Activated T-cell treated with anti-CD3 and anti-CD28 coated beads for 4 hours (primary cell): ENCODE measurements around the gene GALNT13.

Experiments
- DNase-seq: peaks from one replicate; pipeline ENCODE4 v3.0.0-alpha.2; 2020

The GALNT13 gene

GRCh38 chr2:154132827-154133226 lies 261.1 kb downstream of the GALNT13 start:
- no peak for DNase-seq

DNA sequence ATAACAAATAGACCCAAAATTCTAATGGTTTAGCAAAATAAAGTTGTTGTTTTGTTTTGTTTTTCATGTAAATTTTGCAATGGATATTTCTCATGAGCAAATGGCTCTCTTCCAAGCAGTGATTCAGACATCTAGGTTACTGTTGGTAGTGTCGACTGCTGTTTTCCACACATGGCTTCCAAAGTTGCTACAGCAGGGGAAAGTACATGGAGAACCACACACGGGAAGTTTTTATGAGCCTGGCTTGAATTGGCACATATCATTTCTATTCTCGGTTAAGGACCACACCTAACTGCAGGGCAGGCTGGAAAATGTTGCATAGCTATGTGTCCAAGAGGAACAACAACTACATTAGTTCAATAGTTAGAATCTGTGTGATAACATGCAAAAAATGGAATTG lies 262.1 kb downstream of the GALNT13 start:
- DNase-seq, result no peak

- no peak for DNase-seq
Measured at GRCh38 chr2:154140249-154141025, 268.7 kb downstream of the GALNT13 start.

DNA sequence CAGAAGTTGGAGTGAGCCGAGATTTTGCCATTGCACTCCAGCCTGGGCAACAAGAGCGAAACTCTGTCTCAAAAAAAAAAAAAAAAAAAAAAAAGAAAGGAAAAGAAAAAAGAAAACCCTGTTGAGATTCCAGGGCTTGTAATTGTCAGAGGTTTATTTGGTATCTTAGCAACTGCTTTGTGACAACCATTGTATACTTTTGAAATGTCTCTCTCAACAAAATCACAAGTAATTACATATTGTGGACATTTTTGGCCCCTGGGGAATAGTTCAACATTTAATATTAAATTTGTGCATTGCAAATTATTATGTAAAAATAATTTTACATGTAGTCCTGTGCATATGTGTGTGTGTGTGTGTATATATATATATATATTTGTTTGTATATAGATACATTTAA lies 270.8 kb downstream of the GALNT13 start:
- no peak for DNase-seq

DNA sequence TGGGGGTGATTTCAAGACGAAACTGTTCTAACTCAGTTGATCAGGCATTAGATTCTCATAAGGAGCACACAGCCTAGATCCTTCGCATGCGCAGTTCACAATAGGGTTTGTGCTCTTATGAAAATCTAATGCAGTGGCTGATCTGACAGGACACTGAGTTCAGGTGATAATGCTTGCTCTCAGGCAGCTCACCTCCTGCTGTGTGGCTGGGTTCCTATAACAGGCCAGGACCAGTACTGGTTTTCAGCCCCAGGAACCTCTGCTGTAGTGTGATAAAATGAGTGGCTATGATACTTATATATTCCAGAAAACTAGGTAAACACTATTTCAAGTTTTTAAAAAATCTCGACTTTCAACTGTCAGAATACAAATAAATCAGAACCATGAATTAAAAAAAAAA lies 271.4 kb downstream of the GALNT13 start:
- DNase-seq, result no peak

GRCh38 chr2:154158101-154158500 lies 286.4 kb downstream of the GALNT13 start:
- no peak for DNase-seq

DNA sequence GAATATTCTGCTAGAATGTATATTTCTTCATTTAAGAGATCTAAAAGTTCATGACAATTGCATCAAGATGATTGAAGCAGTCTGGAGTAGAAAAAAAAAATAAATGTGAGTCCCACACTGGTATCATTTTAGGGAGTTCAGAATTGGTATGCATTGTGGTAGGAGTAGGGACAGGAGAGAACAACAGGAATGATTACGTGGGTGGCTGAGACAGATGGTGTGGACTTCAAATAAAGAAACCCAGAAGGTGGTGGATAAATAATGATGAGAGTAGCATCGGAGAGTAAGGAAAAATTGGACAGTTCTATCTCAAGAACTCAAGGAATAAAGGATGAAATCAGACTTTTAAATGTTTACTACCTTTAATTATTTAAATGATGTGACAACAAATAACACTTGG lies 289.6 kb downstream of the GALNT13 start:
- DNase-seq, result no peak

DNA sequence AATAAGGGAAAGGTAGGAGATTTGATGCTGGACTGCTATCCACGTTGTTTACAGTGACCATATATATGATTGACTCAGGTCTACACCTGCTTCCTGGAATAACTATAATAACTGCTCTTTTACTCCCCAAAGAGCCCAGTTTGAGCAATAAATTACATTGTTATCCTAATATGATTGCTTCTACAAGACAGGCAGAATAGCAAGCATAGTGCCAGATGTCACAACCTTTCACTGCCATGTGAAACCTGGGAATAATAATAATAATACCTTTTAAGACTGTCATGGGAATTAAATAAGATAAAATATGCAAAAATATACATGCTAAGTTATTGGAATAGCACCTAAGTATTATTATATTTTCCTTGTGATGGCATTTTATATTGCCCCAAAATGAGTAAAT lies 298.7 kb downstream of the GALNT13 start:
- no peak for DNase-seq

DNA sequence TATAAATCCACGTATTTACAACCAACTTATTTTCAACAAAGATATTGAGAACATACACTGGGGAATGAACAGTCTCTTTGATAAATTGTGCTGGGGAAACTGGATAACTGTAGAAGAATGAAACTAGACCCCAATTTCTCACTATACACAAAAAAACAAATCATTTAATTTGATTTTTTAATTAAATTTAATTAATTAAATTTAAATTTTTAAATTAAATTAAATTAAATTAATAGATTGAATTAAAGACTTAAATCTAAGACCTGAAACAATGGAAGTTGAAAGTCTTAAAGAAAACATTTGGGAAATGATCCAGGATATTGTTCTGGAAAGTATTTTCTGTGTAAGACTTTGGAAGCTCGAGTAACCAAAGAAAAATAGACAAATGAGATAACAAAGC lies 301.4 kb downstream of the GALNT13 start:
- DNase-seq, result no peak

- DNase-seq, result no peak
Measured at GRCh38 chr2:154173919-154174318, 302.2 kb downstream of the GALNT13 start.

DNA sequence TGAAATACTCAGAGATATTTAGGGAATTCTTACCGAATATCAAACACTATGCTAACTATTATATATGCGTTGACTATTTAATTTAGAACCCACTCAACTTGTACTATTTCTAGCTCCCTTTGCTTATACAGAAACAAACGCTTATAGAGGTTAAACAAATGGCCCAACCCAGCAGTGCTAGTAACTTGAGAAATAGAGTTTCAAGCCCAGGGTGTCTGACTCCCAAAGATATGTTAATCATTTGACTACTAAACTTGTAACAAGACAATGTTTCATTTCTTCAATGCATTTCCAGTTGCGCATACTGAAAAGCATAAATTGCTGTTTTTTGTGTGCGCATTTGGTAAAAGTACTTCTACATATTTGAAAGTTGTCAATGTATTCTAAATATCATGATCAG lies 310.3 kb downstream of the GALNT13 start:
- DNase-seq, result no peak

DNA sequence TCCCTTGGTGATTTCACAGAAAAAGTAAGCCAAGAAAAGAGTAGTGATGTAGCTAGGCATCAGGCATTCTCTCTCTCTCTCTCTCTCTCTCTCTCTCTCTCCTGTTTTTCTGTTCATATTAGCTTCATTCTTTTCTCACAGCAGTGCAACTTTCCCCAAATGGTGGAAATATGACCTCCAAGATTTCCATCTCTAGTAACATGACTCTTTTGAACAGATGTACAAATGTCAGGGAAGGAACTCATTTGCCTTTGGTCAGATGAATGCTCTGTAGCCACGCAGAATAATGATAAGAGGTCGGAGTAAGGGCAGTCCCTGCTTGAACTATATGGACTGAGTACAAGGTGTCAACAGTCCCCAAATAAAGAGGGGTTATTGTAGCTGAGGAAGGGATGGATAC lies 316.2 kb downstream of the GALNT13 start:
- no peak for DNase-seq

DNA sequence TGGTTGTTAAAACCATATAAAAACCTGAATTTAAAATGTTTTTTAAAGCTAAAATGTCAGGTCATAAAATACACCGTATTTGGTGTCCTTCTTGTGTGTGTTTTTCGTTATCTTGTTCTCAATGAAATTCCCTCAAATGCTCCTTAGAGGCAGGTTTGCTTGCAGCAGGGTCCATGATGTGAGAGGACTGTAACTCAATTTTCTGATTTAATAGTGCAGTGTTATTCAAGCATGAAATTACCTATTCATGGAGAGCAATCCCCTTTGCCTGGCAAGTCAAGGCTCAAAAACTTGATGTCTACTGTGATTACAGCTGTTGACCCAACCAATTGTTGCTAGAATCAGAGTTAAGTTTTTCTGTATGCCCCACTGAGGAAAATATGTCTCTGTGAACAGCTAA lies 318.2 kb downstream of the GALNT13 start:
- no peak for DNase-seq

DNA sequence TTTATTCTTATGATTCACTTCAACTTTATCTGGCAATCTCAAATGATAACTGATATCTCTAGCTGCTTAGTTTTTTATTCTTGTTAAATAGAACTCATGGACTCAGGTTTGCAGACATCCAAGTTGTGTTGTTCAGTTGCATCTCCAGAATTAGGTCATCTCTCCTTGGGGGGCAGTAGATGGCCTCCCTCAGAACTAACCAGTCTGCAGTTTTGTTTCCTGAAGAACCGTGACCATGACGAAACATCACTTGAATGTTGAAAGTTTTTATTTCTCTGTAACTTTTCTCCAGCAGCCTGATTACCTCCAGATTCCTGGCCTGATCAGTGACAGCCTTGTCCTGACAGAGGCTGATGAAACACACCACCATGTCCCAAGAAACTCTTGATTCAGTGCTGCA lies 321.5 kb downstream of the GALNT13 start:
- no peak for DNase-seq

DNA sequence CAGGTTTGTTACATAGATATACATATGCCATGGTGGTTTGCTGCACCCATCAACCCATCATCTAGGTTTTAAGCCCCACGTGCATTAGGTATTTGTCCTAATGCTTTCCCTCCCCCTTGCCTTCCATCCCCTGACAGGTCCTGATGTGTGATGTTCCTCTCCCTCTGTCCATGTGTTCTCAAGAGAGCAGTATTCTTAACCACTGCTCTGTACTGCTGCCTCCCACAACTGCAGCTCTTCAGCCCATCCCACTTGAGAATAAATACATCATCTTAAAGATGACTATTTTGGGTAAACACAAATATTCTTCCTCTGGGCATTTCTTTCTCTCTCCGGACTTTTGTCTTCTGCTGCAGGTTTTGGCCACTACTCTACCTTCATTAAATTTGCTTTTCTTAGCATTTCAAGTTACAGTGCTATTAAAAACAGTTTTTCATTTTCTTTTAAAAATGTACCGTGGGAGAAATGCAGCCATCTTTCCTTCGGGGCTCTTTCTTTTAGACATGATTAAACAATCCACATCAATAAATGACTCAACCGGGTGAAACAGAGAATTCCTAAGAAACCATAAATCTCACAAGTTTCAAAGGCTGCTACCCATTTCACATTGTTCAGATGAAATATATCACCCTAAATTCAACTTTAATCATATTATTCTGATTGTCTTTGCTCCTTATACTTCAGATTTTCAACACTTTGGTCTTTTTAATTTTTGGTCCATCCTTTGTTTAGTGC lies 323.4 kb downstream of the GALNT13 start:
- no peak for DNase-seq

DNA sequence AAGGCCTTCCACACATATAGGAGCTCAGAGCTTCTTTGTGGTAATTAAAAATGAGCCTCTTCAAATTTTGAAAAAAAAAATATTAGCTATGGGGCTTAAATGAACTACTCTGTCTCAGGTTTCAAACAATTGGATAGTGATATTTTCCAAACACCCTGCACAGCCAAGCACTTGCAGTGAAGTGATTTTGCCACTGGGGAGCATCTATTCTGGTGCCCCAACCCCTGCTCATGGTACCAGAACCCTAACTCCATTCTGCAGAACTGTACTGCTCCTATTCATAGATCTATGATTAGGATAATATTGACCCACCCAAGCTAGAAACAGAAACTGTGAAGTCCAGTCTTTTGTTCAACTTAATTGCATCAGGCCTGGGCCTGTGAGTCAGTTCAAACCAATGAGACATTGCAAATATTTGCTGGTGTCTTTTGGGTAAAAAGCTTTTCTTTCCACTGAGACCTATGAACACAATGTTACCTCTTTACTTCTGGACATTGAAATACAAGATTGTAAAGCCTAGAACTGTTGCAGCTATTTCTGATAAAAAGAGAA lies 324.0 kb downstream of the GALNT13 start:
- no peak for DNase-seq

DNA sequence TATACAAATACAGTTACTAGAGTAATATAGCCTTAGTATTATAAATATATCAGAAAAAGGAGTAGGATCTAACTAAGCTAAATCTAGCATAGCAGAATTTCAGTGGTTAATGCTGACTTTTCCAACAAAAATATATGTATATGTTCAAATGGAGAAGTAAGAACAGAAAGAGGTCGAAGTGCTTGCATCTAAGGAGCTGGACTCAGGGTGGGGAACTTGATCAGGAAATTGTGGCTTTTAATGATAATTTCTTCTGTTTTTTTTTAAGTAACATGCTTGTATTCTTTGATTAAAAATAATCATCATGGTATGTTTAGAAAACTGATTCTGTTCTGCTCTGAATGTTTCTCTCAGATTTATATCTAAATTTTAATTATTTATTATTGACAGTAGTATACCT lies 327.1 kb downstream of the GALNT13 start:
- DNase-seq, result no peak

DNA sequence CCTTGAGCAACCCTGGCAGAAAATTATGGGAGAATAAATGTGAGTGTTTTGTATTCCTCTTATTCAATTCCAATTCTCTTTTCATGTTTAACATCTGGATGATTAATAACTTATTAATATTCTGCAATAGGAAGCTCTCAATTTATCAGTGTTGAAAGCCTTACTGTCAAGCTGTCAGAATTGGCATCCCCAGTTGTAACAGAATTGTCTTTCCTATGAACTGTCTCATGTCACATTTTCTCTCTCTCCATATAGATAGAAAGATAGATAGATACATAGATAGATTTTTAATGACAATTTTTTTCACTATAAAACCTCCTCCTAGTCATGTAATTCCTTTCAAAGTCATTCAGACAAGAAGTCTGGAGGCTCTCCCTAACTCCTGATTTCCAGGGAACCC lies 331.5 kb downstream of the GALNT13 start:
- DNase-seq, result no peak

- no peak for DNase-seq
Measured at GRCh38 chr2:154203902-154204301, 332.2 kb downstream of the GALNT13 start.

DNA sequence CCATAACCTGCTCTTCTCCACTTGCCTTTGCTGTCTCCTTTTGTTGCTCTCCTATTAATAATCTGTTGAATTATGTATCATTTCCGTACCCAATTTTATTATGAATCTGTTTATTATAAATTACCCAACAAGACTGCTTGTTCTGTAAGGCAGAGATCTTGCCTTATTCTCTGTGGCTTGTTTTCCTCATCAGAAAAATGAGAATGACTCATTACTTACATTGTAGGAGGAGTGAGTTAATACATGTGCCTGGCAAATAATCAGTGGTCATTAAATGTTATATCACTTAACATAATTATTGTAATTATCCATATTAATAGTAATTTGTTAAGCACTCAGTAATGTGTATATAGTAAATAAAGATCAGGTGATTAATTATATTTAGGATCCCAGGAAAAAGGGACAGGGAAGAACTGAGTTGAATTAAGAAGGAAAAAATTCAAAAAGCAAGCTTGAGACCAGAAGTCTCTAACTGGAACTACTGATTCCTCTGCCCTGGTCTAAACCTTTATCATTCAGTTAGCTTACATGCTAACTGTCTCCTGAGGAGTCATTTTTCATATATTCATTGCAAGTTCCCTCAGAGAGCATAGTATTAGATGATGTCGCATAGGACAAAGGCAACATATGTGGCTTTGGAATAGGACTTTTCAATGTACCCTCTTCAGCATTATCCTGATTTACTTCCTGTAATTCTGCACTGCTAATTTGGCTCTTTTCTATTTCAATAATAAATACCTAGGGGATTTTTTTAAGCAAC lies 335.7 kb downstream of the GALNT13 start:
- no peak for DNase-seq

- no peak for DNase-seq
Measured at GRCh38 chr2:154223726-154224125, 352.0 kb downstream of the GALNT13 start.

GRCh38 chr2:154226931-154227330 lies 355.2 kb downstream of the GALNT13 start:
- no peak for DNase-seq

DNA sequence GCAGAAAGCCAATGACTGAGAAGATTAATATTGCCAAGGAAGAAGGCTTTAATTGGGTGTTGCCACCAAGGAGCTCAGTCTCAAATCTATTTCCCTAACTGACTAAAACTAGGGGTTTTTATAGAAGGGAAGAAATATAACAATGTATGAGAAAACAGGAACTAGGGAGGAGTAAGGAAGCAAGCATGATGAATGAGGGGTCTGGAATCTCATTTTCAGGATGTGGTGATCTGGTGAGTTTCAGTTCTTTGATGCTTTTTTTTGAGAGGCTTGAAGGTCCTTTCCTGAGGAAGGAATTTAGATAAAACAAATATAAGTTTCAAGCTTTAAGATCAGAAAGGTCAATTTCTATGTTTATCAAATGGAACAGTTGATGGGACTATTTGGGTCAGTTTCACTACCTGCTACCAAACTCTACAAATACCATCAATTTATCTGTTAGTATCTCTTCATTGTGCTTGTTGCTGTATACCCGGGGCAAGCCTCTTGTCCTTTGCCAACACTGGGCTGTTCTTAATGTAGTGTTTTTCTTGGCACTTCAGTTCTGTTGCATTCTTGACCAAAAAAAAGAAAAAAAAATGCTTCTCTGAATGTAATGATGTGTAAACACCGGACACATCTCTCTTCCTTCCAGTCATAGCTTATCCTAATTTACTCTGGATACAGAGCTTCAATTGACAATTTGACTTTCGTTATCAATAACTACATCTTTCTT lies 357.0 kb downstream of the GALNT13 start:
- no peak for DNase-seq
